K562 (cell line): Measurements from ENCODE around the gene EMD. TPM values are rescaled to one million over a fixed set of nuclear protein-coding genes. Genes with fewer than 3 reads are reported as not detected.
A peak's percentile ranks its signal among the peaks of the same experiment; 100 is the strongest.

ENCODE experiments used
- CBFB ChIP-seq: sonication (generic); formaldehyde crosslinking; IDR thresholded peaks from 2 replicates; pipeline ENCODE4 v1.4.0; 2020; ENCODE audit warnings: mild to moderate bottlenecking, missing genetic modification reagents
- KLF1 ChIP-seq: fragments of 450-650 bp; IDR thresholded peaks from 2 replicates; pipeline ENCODE4 v1.6.1; 2016; ENCODE audit warnings: missing genetic modification characterization, missing compliant biosample characterization
- NFXL1 ChIP-seq: fragments of 450-650 bp; formaldehyde crosslinking; IDR thresholded peaks from 2 replicates; pipeline ENCODE4 v1.4.0; 2021; ENCODE audit warnings: mild to moderate bottlenecking
- NR2C1 ChIP-seq, 2 experiments: fragments of 450-650 bp; IDR thresholded peaks; 2 replicates each; pipeline ENCODE4 v1.6.1; 2017; ENCODE audit warnings: mild to moderate bottlenecking in 2 of 2, antibody characterized with exemption in 1 of 2, inconsistent platforms in 1 of 2, missing compliant biosample characterization in 1 of 2, missing genetic modification characterization in 1 of 2
- NR2C2 ChIP-seq, 2 experiments: fragments of 200-800 bp in 1 of 2; sonication (Bioruptor generic) in 1 of 2; sonication (generic) in 1 of 2; formaldehyde crosslinking in 1 of 2; IDR thresholded peaks; 2 replicates each; pipeline versions ENCODE4 v1.6.1 to v1.8.0; 2016 to 2022; ENCODE audit warnings: mild to moderate bottlenecking in 1 of 2, missing compliant biosample characterization in 1 of 2, missing genetic modification characterization in 1 of 2, missing genetic modification reagents in 1 of 2
- POLR2G ChIP-seq: fragments of 200-400 bp; formaldehyde crosslinking; IDR thresholded peaks from 2 replicates; pipeline ENCODE4 v1.6.1; 2017; ENCODE audit warnings: low read depth, mild to moderate bottlenecking, antibody characterized with exemption, low read length, moderate library complexity
- PTTG1 ChIP-seq: fragments of 450-650 bp; IDR thresholded peaks from 2 replicates; pipeline ENCODE4 v1.6.1; 2016; ENCODE audit warnings: low read depth, mild to moderate bottlenecking, missing genetic modification characterization, missing compliant biosample characterization
- RBFOX2 ChIP-seq: fragments of 200-400 bp; formaldehyde crosslinking; IDR thresholded peaks from 2 replicates; pipeline ENCODE4 v1.6.1; 2017; ENCODE audit warnings: low read depth, mild to moderate bottlenecking, low read length, moderate library complexity
- SP1 ChIP-seq: sonication (generic); formaldehyde crosslinking; IDR thresholded peaks from 2 replicates; pipeline ENCODE4 v1.8.1; 2022; ENCODE audit warnings: mild to moderate bottlenecking, missing genetic modification reagents
- SRSF1 ChIP-seq: fragments of 200-400 bp; formaldehyde crosslinking; IDR thresholded peaks from 2 replicates; pipeline ENCODE4 v1.6.1; 2017; ENCODE audit warnings: mild to moderate bottlenecking, low read depth, low read length, moderate library complexity
- ZC3H4 ChIP-seq: sonication (generic); formaldehyde crosslinking; IDR thresholded peaks from 2 replicates; pipeline ENCODE4 v1.9.0; 2021; ENCODE audit warnings: missing genetic modification reagents, borderline replicate concordance
- ZNF12 ChIP-seq: sonication (generic); formaldehyde crosslinking; IDR thresholded peaks from 2 replicates; pipeline ENCODE4 v1.4.0; 2020; ENCODE audit warnings: mild to moderate bottlenecking, missing genetic modification reagents
- ZNF175 ChIP-seq: fragments of 200-800 bp; sonication (Bioruptor generic); IDR thresholded peaks from 2 replicates; pipeline ENCODE4 v1.6.1; 2016; ENCODE audit warnings: low read depth, mild to moderate bottlenecking, missing genetic modification characterization, missing compliant biosample characterization
- ZNF232 ChIP-seq: sonication (generic); formaldehyde crosslinking; IDR thresholded peaks from 2 replicates; pipeline ENCODE4 v1.8.0; 2022; ENCODE audit warnings: mild to moderate bottlenecking, missing genetic modification reagents
- ZNF41 ChIP-seq: fragments of 250-450 bp; sonication (Bioruptor Pico); conservative IDR thresholded peaks from 2 replicates; pipeline ENCODE4 v1.4.0; 2020; ENCODE audit warnings: mild to moderate bottlenecking
- polyA plus RNA-seq, 8 experiments: library from polyadenylated mRNA; depleted of rRNA in 4 of 8; stranded (reverse) in 5 of 8; unstranded in 3 of 8; fragments of >200 nt; fragmentation: Nextera tagmentation in 2 of 8; fragmentation: Illumina TruSeq in 1 of 8; extraction: Ambion mirVana in 2 of 8; extraction: Trizol in 1 of 8; gene quantifications; 2 replicates each; pipeline versions ENCODE4 v1.2.1 to v1.2.3, GENCODE V29; 2011 to 2014; ENCODE audit warnings: inconsistent platforms in 1 of 8, missing spikeins in 1 of 8
- total RNA-seq, 7 experiments: library from RNA; depleted of rRNA in 6 of 7; stranded (reverse); fragments of >200 nt in 6 of 7; fragmentation: Illumina TruSeq in 2 of 7; extraction: Trizol in 2 of 7; gene quantifications; 2 replicates each; pipeline versions ENCODE4 v1.2.1 to v1.2.3, GENCODE V29; 2011 to 2021; ENCODE audit warnings: low replicate concordance in 1 of 7
- TF ChIP-seq, protein P1 (sequence below): fragments of 200-800 bp; sonication (Bioruptor generic); IDR thresholded peaks from 2 replicates; pipeline ENCODE4 v1.6.1; 2017; ENCODE audit warnings: missing genetic modification characterization, missing compliant biosample characterization
- TF ChIP-seq, protein P2 (sequence below): sonication (generic); formaldehyde crosslinking; IDR thresholded peaks from 2 replicates; pipeline ENCODE4 v1.8.1; 2023; ENCODE audit warnings: mild to moderate bottlenecking, missing genetic modification reagents, moderate library complexity
- TF ChIP-seq, protein P3 (sequence below): fragments of 450-650 bp; formaldehyde crosslinking; conservative IDR thresholded peaks from 2 replicates; pipeline ENCODE4 v1.4.0; 2022; ENCODE audit warnings: mild to moderate bottlenecking, missing genetic modification characterization
- TF ChIP-seq, protein P4 (sequence below): fragments of 250-450 bp; sonication (Bioruptor Pico); IDR thresholded peaks from 2 replicates; pipeline ENCODE4 v1.4.0; 2020; ENCODE audit warnings: borderline replicate concordance
- TF ChIP-seq, protein P5 (sequence below): fragments of 250-450 bp; sonication (Bioruptor Pico); IDR thresholded peaks from 2 replicates; pipeline ENCODE4 v1.6.1; 2021; ENCODE audit warnings: mild to moderate bottlenecking

The EMD gene
- total and polyA plus RNA-seq, 9 of the 15 experiments (the other 6 are each of a cell fraction or from before 2014, with no cell fraction given): 2.3 to 206 (median 61.9) TPM

DNA sequence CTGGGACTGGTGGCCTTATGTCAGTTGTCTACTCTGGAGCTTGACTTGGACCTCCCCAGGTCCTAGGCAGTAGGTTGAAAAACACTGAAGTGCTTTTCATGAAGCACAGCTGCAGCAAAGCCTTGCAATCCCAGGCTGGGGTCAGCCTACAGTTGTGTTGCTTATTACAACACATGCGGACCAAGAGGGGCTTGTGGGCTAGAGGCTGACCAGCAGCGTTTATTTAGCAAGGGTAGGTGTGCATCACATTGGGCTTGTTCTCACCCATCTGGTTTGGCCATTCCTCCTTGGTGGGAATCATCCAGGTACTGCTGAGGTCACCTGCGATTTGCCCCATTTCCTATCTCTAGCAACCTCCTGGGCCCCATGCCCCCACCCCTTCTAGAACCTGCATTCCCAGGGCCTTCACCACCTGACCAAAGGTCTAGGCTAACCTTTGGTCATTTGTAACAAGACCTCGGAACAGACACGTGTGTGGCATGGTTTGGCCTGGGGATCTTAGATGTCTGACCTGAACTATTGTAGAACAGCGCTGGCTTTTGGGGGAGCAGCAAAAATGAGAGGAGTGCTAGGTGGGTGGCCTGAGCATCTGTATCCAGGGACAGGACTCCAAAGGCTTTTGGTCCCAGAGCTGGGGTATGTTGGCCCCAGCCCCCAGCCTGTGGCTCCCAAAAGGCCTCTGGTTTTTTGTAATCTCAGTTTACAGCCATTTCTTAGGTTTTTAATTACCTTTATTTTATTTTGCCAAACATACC, 22.1 kb downstream of the EMD start (continued):
- TF ChIP-seq, protein P1, sequence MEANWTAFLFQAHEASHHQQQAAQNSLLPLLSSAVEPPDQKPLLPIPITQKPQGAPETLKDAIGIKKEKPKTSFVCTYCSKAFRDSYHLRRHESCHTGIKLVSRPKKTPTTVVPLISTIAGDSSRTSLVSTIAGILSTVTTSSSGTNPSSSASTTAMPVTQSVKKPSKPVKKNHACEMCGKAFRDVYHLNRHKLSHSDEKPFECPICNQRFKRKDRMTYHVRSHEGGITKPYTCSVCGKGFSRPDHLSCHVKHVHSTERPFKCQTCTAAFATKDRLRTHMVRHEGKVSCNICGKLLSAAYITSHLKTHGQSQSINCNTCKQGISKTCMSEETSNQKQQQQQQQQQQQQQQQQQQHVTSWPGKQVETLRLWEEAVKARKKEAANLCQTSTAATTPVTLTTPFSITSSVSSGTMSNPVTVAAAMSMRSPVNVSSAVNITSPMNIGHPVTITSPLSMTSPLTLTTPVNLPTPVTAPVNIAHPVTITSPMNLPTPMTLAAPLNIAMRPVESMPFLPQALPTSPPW (CRISPR knock-in tag): peak; percentile 29; the same call in 1 of the 2 replicates
- TF ChIP-seq, protein P2, sequence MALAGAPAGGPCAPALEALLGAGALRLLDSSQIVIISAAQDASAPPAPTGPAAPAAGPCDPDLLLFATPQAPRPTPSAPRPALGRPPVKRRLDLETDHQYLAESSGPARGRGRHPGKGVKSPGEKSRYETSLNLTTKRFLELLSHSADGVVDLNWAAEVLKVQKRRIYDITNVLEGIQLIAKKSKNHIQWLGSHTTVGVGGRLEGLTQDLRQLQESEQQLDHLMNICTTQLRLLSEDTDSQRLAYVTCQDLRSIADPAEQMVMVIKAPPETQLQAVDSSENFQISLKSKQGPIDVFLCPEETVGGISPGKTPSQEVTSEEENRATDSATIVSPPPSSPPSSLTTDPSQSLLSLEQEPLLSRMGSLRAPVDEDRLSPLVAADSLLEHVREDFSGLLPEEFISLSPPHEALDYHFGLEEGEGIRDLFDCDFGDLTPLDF (CRISPR knock-in tag): peak; percentile 77
- 0 out of 2 replicates have a peak, but pooled peaks have one; percentile 23 for TF ChIP-seq POLR2G
- TF ChIP-seq, protein P3, sequence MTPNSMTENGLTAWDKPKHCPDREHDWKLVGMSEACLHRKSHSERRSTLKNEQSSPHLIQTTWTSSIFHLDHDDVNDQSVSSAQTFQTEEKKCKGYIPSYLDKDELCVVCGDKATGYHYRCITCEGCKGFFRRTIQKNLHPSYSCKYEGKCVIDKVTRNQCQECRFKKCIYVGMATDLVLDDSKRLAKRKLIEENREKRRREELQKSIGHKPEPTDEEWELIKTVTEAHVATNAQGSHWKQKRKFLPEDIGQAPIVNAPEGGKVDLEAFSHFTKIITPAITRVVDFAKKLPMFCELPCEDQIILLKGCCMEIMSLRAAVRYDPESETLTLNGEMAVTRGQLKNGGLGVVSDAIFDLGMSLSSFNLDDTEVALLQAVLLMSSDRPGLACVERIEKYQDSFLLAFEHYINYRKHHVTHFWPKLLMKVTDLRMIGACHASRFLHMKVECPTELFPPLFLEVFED (CRISPR knock-in tag): peak; percentile 94
- no peak; the same call in 1 of the 2 replicates for TF ChIP-seq ZNF41 (CRISPR knock-in tag)
- TF ChIP-seq RBFOX2: peak; percentile 38
- no peak for TF ChIP-seq ZNF175 (CRISPR knock-in tag)
- TF ChIP-seq NR2C2 (CRISPR knock-in tag; IDR thresholded peaks at IDR 0.05): peak; percentile 77; the same call in 1 of the 2 replicates
- no peak for TF ChIP-seq NR2C2 (tag; IDR thresholded peaks at IDR 0.05)
- 0 out of 2 replicates have a peak, but pooled peaks have one; percentile 62 for TF ChIP-seq NFXL1 (CRISPR knock-in tag)
- TF ChIP-seq ZNF12 (CRISPR knock-in tag): no peak
- TF ChIP-seq SRSF1: no peak
- TF ChIP-seq PTTG1: no peak
- no peak for TF ChIP-seq NR2C1 (IDR thresholded peaks at IDR 0.05)
- TF ChIP-seq NR2C1 (tag; IDR thresholded peaks at IDR 0.05): no peak
- TF ChIP-seq, protein P4, sequence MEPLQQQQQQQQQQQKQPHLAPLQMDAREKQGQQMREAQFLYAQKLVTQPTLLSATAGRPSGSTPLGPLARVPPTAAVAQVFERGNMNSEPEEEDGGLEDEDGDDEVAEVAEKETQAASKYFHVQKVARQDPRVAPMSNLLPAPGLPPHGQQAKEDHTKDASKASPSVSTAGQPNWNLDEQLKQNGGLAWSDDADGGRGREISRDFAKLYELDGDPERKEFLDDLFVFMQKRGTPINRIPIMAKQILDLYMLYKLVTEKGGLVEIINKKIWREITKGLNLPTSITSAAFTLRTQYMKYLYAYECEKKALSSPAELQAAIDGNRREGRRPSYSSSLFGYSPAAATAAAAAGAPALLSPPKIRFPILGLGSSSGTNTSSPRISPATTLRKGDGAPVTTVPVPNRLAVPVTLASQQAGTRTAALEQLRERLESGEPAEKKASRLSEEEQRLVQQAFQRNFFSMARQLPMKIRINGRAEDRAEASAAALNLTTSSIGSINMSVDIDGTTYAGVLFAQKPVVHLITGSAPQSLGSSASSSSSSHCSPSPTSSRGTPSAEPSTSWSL: no peak
- TF ChIP-seq ZNF232: no peak
- no peak for TF ChIP-seq KLF1
- peak; percentile 92; the same call in 1 of the 2 replicates for TF ChIP-seq ZC3H4
- TF ChIP-seq SP1 (CRISPR knock-in tag): peak; percentile 64; the same call in 1 of the 2 replicates
- TF ChIP-seq CBFB (CRISPR knock-in tag): 0 out of 2 replicates have a peak, but pooled peaks have one; percentile 39
- TF ChIP-seq, protein P5, sequence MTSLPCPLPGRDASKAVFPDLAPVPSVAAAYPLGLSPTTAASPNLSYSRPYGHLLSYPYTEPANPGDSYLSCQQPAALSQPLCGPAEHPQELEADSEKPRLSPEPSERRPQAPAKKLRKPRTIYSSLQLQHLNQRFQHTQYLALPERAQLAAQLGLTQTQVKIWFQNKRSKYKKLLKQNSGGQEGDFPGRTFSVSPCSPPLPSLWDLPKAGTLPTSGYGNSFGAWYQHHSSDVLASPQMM: 0 out of 2 replicates have a peak, but pooled peaks have one; percentile 20
